ENCODE data around the gene GLIS2.
"Not testable (repeated sequence)": the region's sequence is repeated elsewhere in the genome, so short reads cannot be mapped to it uniquely, and the experiment has no call there.

The GLIS2 gene

DNA sequence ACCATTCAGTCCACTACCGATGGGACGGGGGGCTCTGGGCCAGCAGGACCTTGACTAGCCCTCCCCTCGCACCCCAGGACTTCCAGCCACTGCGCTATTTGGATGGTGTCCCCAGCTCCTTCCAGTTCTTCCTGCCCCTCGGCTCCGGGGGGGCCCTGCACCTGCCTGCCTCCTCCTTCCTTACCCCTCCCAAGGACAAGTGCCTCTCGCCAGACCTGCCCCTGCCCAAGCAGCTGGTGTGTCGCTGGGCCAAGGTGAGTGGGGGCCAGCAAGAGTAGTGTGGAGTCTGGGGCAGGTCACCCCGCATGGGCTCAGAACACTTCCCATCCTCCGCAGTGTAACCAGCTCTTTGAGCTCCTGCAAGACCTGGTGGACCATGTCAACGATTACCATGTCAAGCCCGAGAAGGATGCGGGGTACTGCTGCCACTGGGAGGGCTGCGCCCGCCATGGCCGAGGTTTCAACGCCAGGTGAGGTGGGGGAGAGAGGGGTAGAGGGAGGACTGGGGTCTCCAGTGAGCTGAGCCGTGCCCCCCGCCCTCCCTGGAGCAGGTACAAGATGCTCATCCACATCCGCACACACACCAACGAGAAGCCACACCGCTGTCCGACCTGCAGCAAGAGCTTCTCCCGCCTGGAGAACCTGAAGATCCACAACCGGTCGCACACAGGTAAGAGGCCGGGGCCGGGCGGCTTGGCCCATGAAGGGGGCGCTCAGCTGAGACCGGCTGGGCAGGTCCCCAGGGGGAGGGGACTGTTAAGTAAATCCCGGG lies 19.0 kb downstream of the GLIS2 start:
- no peak for DNase-seq (ENCODE audit: low read depth, low spot score)

DNA sequence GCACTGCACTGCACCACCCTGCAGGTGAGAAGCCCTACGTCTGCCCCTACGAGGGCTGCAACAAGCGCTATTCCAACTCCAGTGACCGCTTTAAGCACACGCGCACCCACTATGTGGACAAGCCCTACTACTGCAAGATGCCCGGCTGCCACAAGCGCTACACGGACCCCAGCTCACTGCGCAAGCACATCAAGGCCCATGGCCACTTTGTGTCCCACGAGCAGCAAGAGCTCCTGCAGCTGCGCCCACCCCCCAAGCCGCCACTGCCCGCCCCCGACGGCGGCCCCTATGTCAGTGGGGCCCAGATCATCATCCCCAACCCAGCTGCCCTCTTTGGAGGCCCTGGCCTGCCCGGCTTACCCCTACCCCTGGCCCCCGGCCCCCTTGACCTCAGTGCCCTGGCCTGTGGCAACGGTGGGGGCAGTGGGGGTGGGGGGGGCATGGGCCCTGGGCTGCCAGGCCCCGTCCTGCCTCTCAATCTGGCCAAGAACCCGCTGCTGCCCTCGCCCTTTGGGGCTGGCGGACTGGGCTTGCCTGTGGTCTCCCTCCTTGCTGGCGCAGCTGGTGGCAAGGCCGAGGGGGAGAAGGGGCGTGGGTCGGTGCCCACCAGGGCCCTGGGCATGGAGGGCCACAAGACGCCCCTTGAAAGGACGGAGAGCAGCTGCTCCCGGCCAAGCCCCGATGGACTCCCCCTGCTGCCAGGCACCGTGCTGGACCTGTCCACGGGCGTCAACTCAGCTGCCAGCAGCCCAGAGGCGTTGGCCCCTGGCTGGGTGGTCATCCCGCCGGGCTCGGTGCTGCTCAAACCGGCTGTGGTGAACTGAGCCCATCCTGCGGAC lies 21.1 kb downstream of the GLIS2 start:
- no peak for DNase-seq (ENCODE audit: low read depth, low spot score)

- no peak for DNase-seq (ENCODE audit: low read depth, low spot score)
Measured at GRCh38 chr16:4337540-4338088, 21.7 kb downstream of the GLIS2 start.

GRCh38 chr16:4338125-4338582 lies 22.3 kb downstream of the GLIS2 start:
- no peak for DNase-seq (ENCODE audit: low read depth, low spot score)

- DNase-seq (ENCODE audit: low read depth, low spot score), result no peak
Measured at GRCh38 chr16:4338712-4339299, 22.9 kb downstream of the GLIS2 start.

- no peak for DNase-seq (ENCODE audit: low read depth, low spot score)
Measured at GRCh38 chr16:4339455-4339854, 23.6 kb downstream of the GLIS2 start.

GRCh38 chr16:4339909-4340308 lies 24.0 kb downstream of the GLIS2 start:
- no peak for DNase-seq (ENCODE audit: low read depth, low spot score)

GRCh38 chr16:4340443-4340842 lies 24.6 kb downstream of the GLIS2 start:
- no peak for DNase-seq (ENCODE audit: low read depth, low spot score)

GRCh38 chr16:4341250-4341649 lies 25.4 kb downstream of the GLIS2 start:
- no peak for DNase-seq (ENCODE audit: low read depth, low spot score)

GRCh38 chr16:4342866-4343744 lies 27.2 kb downstream of the GLIS2 start:
- DNase-seq (ENCODE audit: low read depth, low spot score), result no peak

DNA sequence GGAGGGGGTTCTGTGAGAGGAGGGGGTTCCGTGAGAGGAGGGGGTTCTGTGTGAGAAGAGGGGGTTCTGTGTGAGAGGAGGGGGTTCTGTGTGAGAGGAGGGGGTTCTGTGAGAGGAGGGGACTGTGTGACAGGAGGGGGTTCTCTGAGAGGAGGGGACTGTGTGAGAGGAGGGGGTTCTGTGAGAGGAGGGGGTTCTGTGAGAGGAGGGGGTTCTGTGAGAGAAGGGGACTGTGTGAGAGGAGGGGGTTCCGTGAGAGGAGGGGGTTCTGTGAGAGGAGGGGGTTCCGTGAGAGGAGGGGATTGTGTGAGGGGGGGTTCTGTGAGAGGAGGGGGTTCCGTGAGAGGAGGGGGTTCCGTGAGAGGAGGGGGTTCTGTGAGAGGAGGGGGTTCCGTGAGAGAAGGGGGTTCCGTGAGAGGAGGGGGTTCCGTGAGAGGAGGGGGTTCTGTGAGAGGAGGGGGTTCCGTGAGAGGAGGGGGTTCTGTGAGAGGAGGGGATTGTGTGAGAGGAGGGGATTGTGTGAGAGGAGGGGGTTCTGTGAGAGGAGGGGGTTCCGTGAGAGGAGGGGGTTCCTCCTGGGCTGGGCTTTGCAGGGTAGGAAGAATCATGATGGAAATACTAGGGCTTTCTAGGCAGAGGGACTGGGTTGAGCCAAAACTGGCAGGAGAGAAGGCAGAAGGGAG lies 28.6 kb downstream of the GLIS2 start:
- DNase-seq (ENCODE audit: low read depth, low spot score), result not testable (repeated sequence)

- no peak for DNase-seq (ENCODE audit: low read depth, low spot score)
Measured at GRCh38 chr16:4344983-4345835, 29.3 kb downstream of the GLIS2 start.

DNA sequence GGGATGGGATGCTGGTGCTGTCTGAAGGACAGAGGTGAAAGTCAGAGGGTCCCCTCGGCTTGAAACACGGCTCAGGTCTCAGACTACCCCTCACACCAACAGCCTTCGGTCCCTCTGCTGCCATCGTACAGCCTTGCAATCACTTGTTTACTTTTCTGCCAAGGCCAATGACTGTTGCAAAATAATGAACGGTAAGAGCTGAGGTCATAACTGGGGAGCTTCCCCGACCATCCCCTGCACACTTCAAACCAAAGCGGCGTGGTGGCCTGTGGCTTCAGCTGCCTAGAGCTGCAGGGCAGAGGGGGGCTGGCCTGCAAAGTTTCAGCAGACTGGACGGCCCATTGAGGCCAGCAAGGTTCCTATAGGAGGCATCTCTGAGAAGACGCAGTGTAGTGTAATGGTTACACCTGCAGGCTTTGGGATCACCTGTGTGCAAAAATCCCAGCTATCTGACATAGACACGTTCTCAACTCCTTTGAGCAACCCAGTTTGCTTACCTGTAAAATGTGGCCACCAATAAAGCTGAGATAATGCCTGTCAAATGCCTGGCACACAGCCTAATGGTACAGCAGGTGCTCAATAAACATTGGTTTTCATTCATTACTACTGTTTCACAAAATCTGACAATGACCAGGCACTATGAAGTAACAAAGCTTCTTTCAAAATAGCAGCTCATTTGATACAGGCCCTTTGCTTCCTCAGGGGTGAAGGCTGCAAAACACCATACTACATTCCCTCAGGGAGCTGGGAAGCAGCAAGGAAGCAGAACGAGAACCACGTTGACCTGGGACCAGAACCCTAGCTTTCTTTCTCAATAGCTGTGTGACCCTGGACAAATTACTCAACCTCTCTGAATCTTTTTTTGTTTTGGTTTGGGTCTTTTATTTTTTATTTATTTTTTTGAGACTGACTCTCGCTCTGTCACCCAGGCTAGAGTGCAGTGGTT lies 30.2 kb downstream of the GLIS2 start:
- no peak for DNase-seq (ENCODE audit: low read depth, low spot score)

DNA sequence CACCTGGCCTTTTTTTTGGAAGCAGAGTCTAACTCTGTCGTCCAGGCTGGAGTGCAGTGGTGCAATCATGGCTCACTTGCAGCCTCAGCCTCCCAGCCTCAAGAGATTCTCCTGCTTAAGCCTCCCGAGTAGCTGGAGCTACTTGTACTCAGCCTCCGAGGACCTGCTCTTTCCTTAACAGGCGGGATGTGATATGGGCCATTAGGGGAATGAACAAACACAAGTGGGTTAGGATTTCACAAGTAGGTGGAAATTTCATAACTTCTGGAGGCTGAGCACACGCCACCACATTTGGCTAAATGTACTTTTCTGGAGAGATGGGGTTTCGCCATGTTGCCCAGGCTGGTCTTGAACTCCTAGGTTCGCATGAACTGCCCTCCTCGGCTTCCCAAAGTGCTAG lies 31.1 kb downstream of the GLIS2 start:
- no peak for DNase-seq (ENCODE audit: low read depth, low spot score)

DNA sequence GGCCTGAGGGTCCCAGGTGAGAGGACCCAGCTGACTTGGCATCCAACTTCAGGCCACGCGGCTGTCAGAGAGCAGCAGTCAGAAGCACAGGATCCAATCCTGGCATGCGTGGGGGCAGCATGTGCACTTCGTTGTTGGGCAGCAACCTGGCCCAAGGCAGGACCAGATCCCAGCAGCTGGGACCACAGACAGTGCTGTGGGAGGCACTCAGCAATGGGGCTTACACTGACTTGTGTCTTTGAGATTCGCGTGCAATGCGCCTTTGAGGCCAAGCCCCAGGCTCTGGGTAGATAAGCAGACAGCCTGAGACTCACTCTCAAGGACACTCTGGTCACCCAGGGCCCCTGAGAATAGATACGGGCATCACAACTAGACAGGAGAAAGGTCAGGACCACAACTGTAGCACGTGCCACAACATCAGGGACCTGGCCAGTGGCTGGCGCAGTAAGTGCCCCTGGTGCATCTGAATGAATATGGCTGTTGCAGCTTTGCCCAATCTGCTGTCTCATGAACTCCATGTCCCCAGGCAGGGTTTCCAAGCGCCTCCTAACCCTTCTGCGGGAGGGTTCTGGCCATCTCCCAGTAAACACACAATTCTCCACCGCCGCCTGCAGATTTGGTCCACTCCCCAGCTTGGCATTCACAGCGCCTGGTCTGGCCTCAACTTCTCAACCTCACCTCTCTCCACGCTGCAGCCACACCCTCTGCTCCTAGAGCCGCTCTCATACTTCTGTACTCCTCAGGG lies 32.1 kb downstream of the GLIS2 start:
- no peak for DNase-seq (ENCODE audit: low read depth, low spot score)

DNA sequence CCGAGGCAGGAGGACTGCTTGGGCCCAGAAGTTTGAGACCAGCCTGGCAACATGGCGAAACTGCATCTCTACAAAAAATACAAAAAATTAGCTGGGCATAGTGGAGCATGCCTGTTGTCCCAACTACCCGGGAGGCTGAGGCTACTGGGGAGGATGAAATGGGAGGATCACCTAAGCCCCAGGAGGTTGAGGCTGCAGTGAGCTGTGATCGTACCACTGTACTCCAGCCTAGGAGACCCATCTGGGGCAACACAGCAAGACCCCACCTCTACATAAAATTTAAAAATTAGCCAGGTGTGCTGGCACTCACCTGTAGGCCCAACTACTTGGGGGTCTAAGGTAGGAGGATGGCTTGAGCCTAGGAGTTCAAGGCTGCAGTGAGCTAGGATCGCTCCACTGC lies 33.5 kb downstream of the GLIS2 start:
- no peak for DNase-seq (ENCODE audit: low read depth, low spot score)

GRCh38 chr16:4350365-4350786 lies 34.5 kb downstream of the GLIS2 start:
- DNase-seq (ENCODE audit: low read depth, low spot score), result no peak
